ENCODE data around the gene EPB41L2.

DNA sequence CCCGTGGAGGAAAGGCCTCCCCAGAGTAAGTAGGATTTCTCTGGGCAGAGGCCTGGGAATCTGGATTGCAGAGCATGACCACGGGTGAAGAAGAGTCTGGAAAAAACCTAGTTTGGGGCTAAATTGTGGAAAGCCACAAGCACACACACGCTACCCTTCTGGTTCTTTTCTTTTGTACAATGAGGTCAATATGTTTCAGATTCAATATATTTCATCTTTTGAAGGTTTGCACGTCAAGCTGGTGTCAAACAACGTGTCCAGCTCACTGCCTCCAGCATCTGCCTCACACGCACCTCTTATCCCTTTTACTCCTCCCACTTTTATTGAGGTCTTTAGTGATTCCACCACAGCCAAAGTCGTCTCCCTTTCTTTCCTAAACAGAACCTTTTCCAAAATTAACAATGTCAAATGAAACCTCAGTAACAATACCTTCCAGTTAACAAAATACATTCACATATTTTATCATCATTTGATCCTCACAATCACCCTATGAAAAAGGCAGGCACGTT lies 773 bp upstream of the EPB41L2 start:
- TF ChIP-seq, protein P1, sequence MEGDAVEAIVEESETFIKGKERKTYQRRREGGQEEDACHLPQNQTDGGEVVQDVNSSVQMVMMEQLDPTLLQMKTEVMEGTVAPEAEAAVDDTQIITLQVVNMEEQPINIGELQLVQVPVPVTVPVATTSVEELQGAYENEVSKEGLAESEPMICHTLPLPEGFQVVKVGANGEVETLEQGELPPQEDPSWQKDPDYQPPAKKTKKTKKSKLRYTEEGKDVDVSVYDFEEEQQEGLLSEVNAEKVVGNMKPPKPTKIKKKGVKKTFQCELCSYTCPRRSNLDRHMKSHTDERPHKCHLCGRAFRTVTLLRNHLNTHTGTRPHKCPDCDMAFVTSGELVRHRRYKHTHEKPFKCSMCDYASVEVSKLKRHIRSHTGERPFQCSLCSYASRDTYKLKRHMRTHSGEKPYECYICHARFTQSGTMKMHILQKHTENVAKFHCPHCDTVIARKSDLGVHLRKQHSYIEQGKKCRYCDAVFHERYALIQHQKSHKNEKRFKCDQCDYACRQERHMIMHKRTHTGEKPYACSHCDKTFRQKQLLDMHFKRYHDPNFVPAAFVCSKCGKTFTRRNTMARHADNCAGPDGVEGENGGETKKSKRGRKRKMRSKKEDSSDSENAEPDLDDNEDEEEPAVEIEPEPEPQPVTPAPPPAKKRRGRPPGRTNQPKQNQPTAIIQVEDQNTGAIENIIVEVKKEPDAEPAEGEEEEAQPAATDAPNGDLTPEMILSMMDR (IDR thresholded peaks at IDR 0.05): no peak
- no peak for TF ChIP-seq EZH2phosphoT487 (IDR thresholded peaks at IDR 0.05)
- no peak for TF ChIP-seq EZH2 (IDR thresholded peaks at IDR 0.05)
